Measurements from ENCODE around the gene FAM240A. TPM values are rescaled to one million over a fixed set of nuclear protein-coding genes. Genes with fewer than 3 reads are reported as not detected.
"Not testable (repeated sequence)": the region's sequence is repeated elsewhere in the genome, so short reads cannot be mapped to it uniquely, and the experiment has no call there.

Gene FAM240A
- total and polyA plus RNA-seq, 10 of the 15 experiments (the other 5 are each of a cell fraction or from before 2014, with no cell fraction given) = not detected

DNA sequence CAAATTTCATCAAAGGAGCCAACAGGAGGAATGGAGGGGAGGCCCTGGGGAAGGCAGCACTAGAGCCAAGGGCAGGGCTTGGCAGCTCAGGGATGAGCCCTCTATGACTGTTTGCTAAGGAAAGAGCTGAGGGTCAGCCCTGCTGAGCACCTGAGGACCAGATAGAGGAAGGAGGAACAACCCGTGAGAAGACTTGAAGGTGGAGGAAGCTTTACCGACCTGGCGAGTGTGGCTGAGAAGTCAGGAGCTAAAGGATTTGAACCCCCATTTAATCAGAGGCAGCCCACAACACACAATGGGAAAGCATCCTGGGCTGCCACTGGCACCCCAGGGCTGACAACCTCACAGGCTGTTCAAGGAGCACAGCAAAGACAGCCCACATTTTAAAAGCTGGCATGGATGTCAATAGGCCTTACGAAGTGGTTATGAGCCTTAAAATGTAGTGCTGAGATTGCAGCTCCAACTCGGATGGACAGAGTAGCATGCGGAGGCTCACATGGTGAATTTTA lies 25.5 kb upstream of the FAM240A start:
- ChIA-PET RAD21 (ENCODE audit: unreplicated experiment) (interaction anchor here (0.5 kb wide), 1 partner anchor 20 kb away, joined by 3 read pairs; no protein-coding TSS in a partner anchor), SMC1A (ENCODE audit: uncharacterized antibody, unreplicated experiment) (no interaction called here), CTCF (interaction anchor here (0.7 to 1.1 kb wide), 3 partner anchors 13 to 98 kb away, joined by 3 to 5 read pairs (median 4); no protein-coding TSS in a partner anchor), POLR2A (no interaction called here)
- Histone ChIP-seq H3K9ac (ENCODE audit: control insufficient read depth, insufficient read depth, low read length) (no peak overlapping the region), H4K20me1 (ENCODE audit: control insufficient read depth, insufficient read depth) (no peaks in the 10 kb centered on the region), H3K4me3 (no peak overlapping the region), H3K79me2 (ENCODE audit: control insufficient read depth, insufficient read depth, low read length) (no peaks in the 10 kb centered on the region), H2AFZ (ENCODE audit: control insufficient read depth, low read depth, low read length) (no peak overlapping the region), H3K9me3 (replicated peaks; ENCODE audit: control insufficient read depth, insufficient read depth, low read length) (no peaks in the 10 kb centered on the region), H3K27ac (ENCODE audit: control insufficient read depth, insufficient read depth) (no peak overlapping the region), H3K36me3 (ENCODE audit: control insufficient read depth in 2 of 2, insufficient read depth in 2 of 2, low read length in 1 of 2) (no peaks in the 10 kb centered on the region), H3K4me2 (ENCODE audit: control insufficient read depth, insufficient read depth) (no peak overlapping the region), H3K4me1 (ENCODE audit: control insufficient read depth, insufficient read depth, low read length) (no peaks in the 10 kb centered on the region), H3K27me3 (replicated peaks in 1 of 2; ENCODE audit: control insufficient read depth in 2 of 2, insufficient read depth in 2 of 2, low read length in 1 of 2) (peaks cover 0 to 3% of the 10 kb centered on the region in 2 experiments; a peak in 3 of 4 replicates)
- no peak for TF ChIP-seq TCF12 (IDR thresholded peaks at IDR 0.05; ENCODE audit: low read depth, low read length)
- TF ChIP-seq HDGF (IDR thresholded peaks at IDR 0.05) = no peak
- no peak for TF ChIP-seq SIN3A (IDR thresholded peaks at IDR 0.05; ENCODE audit: low read depth, low read length)
- no peak for TF ChIP-seq ZNF207 (IDR thresholded peaks at IDR 0.05; ENCODE audit: borderline replicate concordance)
- TF ChIP-seq, protein P1, sequence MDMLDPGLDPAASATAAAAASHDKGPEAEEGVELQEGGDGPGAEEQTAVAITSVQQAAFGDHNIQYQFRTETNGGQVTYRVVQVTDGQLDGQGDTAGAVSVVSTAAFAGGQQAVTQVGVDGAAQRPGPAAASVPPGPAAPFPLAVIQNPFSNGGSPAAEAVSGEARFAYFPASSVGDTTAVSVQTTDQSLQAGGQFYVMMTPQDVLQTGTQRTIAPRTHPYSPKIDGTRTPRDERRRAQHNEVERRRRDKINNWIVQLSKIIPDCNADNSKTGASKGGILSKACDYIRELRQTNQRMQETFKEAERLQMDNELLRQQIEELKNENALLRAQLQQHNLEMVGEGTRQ (IDR thresholded peaks at IDR 0.05; ENCODE audit: borderline replicate concordance, low read depth, low read length) = no peak
- TF ChIP-seq ZBED1 (IDR thresholded peaks at IDR 0.05; ENCODE audit: borderline replicate concordance) = no peak
- TF ChIP-seq MYC (IDR thresholded peaks at IDR 0.05; ENCODE audit: insufficient read depth, insufficient read length, insufficient replicate concordance, low read length, severe bottlenecking) = no peak
- no peak for TF ChIP-seq BMI1 (IDR thresholded peaks at IDR 0.05; ENCODE audit: borderline replicate concordance)
- TF ChIP-seq POLR2AphosphoS5 (IDR thresholded peaks at IDR 0.05; ENCODE audit: low read length) = no peak
- no peak for TF ChIP-seq CHD4 (IDR thresholded peaks at IDR 0.05)
- no peak for TF ChIP-seq TCF3 (IDR thresholded peaks at IDR 0.05; ENCODE audit: borderline replicate concordance, insufficient read depth, low read depth, low read length)
- TF ChIP-seq, protein P2, sequence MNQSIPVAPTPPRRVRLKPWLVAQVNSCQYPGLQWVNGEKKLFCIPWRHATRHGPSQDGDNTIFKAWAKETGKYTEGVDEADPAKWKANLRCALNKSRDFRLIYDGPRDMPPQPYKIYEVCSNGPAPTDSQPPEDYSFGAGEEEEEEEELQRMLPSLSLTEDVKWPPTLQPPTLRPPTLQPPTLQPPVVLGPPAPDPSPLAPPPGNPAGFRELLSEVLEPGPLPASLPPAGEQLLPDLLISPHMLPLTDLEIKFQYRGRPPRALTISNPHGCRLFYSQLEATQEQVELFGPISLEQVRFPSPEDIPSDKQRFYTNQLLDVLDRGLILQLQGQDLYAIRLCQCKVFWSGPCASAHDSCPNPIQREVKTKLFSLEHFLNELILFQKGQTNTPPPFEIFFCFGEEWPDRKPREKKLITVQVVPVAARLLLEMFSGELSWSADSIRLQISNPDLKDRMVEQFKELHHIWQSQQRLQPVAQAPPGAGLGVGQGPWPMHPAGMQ (IDR thresholded peaks at IDR 0.05; ENCODE audit: borderline replicate concordance) = no peak
- TF ChIP-seq IKZF2 (IDR thresholded peaks at IDR 0.05) = no peak
- no peak for TF ChIP-seq ZNF24 (IDR thresholded peaks at IDR 0.05)
- TF ChIP-seq MTA3 (IDR thresholded peaks at IDR 0.05; ENCODE audit: borderline replicate concordance, low read length) = no peak
- in situ Hi-C loops (cut with MboI) (no loop called here), intact Hi-C loops (cut with micrococcal nuclease; ENCODE audit: unreplicated experiment) (no loop called here)
- WGBS (ENCODE audit: insufficient coverage, insufficient replicate concordance, low lambda C conversion rate, missing lambda C conversion rate) = 61% methylated on average over 6 of the region's 6 CpGs
- no TSS peak for BruUV-seq (replicated peaks)
- ATAC-seq = no peak
- DNase-seq (ENCODE audit: low read depth, low spot score) = no peak
- no peak for FAIRE-seq

DNA sequence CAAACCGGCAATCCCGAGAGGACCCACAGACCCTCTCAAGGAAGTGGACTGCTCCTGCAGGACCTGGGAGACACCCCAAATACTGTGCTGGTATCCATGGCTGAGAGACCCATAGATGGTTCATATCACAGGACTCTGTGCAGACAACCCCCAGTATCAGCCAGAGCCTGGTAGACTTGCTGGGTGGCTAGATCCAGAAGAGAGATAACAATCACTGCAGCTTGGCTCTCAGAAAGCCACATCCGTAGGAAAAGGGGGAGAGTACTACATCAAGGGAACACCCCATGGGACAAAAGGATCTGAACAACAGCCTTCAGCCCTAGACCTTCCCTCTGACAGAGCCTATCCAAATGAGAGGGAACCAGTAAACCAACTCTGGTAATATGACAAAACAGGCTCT lies 25.1 kb upstream of the FAM240A start:
- H3K4me3 ChIP-seq; in situ Hi-C loops (cut with MboI); H3K9ac ChIP-seq (ENCODE audit: control insufficient read depth, insufficient read depth, low read length); H3K79me2 ChIP-seq (ENCODE audit: control insufficient read depth, insufficient read depth, low read length); ATAC-seq; POLR2A ChIA-PET; H3K9me3 ChIP-seq (replicated peaks; ENCODE audit: control insufficient read depth, insufficient read depth, low read length); H3K27ac ChIP-seq (ENCODE audit: control insufficient read depth, insufficient read depth); H4K20me1 ChIP-seq (ENCODE audit: control insufficient read depth, insufficient read depth); DNase-seq (ENCODE audit: low read depth, low spot score); FAIRE-seq; H3K27me3 ChIP-seq (replicated peaks in 1 of 2; ENCODE audit: control insufficient read depth in 2 of 2, insufficient read depth in 2 of 2, low read length in 1 of 2); SMC1A ChIA-PET (ENCODE audit: uncharacterized antibody, unreplicated experiment); H3K4me2 ChIP-seq (ENCODE audit: control insufficient read depth, insufficient read depth); BruUV-seq (replicated peaks); H3K36me3 ChIP-seq (ENCODE audit: control insufficient read depth in 2 of 2, insufficient read depth in 2 of 2, low read length in 1 of 2); H3K4me1 ChIP-seq (ENCODE audit: control insufficient read depth, insufficient read depth, low read length); H2AFZ ChIP-seq (ENCODE audit: control insufficient read depth, low read depth, low read length); RAD21 ChIA-PET (ENCODE audit: unreplicated experiment); intact Hi-C loops (cut with micrococcal nuclease; ENCODE audit: unreplicated experiment): not testable (repeated sequence)
- CTCF ChIA-PET = interaction anchor here (0.7 to 1.1 kb wide), 3 partner anchors 13 to 99 kb away, joined by 3 to 5 read pairs (median 4); no protein-coding TSS in a partner anchor
- 48% methylated on average over 3 of the region's 3 CpGs for WGBS (ENCODE audit: insufficient coverage, insufficient replicate concordance, low lambda C conversion rate, missing lambda C conversion rate)

All from GM12878 (cell line).